ENCODE measurements around the gene MYNN. TPM values are rescaled to one million over a fixed set of nuclear protein-coding genes. Genes with fewer than 3 reads are reported as not detected.

Gene MYNN
- total and polyA plus RNA-seq, 2 of the 13 experiments (the other 11 are each of a cell fraction or from before 2014, with no cell fraction given), result 10.4 to 17.6 TPM

DNA sequence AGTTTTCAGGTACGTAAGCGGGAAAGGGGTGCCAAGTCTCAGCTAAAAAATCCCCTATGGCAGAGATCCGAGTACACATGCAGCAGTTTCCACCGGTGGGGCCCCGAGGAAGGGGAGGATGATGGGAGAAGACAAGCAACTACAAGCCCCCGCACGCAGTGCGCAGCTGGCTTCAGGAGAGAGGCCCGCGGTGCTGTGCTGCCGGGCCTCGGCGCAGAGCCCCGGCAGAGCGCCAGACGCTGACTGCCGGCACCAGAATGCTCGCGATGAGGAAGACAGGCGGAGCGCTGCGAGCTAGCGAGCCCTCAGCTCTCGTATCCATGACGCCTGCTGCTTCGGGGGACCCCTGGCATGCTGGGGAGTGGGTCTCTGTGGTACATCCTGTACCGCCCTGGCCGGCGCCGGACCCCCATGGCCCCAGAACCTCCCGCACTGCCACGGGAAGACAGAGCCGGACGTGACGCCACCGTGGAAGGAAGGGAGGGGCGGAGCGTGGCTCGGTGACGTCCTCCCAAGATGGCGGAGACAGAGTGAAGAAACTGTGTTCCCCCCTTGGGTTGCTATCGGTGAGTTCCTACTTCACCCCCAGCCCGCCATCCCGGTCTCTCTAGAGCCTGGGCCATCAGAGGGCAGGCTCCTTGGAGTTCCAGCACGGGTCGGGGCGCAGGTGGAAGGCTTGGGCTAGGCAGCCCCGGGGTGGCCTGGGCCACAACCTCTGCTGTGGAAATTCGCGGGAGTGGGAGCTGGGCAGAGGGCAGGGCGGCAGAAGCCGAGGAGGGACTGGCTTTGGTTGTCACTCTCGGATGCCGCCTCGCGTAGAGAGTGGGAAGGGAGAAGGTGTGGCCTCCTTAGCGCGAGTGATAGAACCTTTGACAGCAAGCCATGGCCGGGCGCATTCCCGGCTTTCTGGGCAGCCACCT, at the start of gene MYNN (continued):
- TF ChIP-seq, protein P1, sequence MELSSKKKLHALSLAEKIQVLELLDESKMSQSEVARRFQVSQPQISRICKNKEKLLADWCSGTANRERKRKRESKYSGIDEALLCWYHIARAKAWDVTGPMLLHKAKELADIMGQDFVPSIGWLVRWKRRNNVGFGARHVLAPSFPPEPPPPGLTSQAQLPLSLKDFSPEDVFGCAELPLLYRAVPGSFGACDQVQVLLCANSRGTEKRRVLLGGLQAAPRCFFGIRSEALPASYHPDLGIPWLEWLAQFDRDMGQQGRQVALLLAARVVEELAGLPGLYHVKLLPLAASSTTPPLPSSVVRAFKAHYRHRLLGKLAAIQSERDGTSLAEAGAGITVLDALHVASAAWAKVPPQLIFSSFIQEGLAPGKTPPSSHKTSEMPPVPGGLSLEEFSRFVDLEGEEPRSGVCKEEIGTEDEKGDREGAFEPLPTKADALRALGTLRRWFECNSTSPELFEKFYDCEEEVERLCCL (CRISPR knock-in tag; IDR thresholded peaks at IDR 0.05; ENCODE audit: borderline replicate concordance), result no peak
- peak; percentile 45 for TF ChIP-seq HNRNPL (IDR thresholded peaks at IDR 0.05; ENCODE audit: low read depth, low read length)
- TF ChIP-seq MYC (CRISPR knock-in tag; IDR thresholded peaks at IDR 0.05; ENCODE audit: borderline replicate concordance), result peak; percentile 65; the same call in 1 of the 2 replicates
- peak; percentile 25 for TF ChIP-seq TBL1XR1 (IDR thresholded peaks at IDR 0.05; ENCODE audit: borderline replicate concordance, low read length, partially characterized antibody)
- TF ChIP-seq SIX4 (CRISPR knock-in tag; IDR thresholded peaks at IDR 0.05), result peak; percentile 31; the same call in 1 of the 2 replicates
- TF ChIP-seq ZNF331 (CRISPR knock-in tag; IDR thresholded peaks at IDR 0.05), result peak; percentile 63
- TF ChIP-seq TCF12 (IDR thresholded peaks at IDR 0.05), result no peak
- no peak; the same call in 1 of the 2 replicates for TF ChIP-seq TCF12 (CRISPR knock-in tag; IDR thresholded peaks at IDR 0.05)
- TF ChIP-seq, protein P2, sequence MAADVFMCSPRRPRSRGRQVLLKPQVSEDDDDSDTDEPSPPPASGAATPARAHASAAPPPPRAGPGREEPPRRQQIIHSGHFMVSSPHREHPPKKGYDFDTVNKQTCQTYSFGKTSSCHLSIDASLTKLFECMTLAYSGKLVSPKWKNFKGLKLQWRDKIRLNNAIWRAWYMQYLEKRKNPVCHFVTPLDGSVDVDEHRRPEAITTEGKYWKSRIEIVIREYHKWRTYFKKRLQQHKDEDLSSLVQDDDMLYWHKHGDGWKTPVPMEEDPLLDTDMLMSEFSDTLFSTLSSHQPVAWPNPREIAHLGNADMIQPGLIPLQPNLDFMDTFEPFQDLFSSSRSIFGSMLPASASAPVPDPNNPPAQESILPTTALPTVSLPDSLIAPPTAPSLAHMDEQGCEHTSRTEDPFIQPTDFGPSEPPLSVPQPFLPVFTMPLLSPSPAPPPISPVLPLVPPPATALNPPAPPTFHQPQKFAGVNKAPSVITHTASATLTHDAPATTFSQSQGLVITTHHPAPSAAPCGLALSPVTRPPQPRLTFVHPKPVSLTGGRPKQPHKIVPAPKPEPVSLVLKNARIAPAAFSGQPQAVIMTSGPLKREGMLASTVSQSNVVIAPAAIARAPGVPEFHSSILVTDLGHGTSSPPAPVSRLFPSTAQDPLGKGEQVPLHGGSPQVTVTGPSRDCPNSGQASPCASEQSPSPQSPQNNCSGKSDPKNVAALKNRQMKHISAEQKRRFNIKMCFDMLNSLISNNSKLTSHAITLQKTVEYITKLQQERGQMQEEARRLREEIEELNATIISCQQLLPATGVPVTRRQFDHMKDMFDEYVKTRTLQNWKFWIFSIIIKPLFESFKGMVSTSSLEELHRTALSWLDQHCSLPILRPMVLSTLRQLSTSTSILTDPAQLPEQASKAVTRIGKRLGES (CRISPR knock-in tag; IDR thresholded peaks at IDR 0.05; ENCODE audit: borderline replicate concordance), result peak; percentile 73; the same call in 1 of the 2 replicates
- TF ChIP-seq ZNF543 (CRISPR knock-in tag; IDR thresholded peaks at IDR 0.05), result peak; percentile 74; the same call in 1 of the 2 replicates
- no peak for TF ChIP-seq ZKSCAN1 (IDR thresholded peaks at IDR 0.05; ENCODE audit: low read length)
- TF ChIP-seq, protein P3, sequence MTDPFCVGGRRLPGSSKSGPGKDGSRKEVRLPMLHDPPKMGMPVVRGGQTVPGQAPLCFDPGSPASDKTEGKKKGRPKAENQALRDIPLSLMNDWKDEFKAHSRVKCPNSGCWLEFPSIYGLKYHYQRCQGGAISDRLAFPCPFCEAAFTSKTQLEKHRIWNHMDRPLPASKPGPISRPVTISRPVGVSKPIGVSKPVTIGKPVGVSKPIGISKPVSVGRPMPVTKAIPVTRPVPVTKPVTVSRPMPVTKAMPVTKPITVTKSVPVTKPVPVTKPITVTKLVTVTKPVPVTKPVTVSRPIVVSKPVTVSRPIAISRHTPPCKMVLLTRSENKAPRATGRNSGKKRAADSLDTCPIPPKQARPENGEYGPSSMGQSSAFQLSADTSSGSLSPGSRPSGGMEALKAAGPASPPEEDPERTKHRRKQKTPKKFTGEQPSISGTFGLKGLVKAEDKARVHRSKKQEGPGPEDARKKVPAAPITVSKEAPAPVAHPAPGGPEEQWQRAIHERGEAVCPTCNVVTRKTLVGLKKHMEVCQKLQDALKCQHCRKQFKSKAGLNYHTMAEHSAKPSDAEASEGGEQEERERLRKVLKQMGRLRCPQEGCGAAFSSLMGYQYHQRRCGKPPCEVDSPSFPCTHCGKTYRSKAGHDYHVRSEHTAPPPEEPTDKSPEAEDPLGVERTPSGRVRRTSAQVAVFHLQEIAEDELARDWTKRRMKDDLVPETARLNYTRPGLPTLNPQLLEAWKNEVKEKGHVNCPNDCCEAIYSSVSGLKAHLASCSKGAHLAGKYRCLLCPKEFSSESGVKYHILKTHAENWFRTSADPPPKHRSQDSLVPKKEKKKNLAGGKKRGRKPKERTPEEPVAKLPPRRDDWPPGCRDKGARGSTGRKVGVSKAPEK (CRISPR knock-in tag; IDR thresholded peaks at IDR 0.05; ENCODE audit: borderline replicate concordance), result peak; percentile 74; the same call in 1 of the 2 replicates
- TF ChIP-seq ZBTB21 (CRISPR knock-in tag; IDR thresholded peaks at IDR 0.05), result peak; percentile 94
- 0 out of 2 replicates have a peak, but pooled peaks have one; percentile 65 for TF ChIP-seq GLI4 (CRISPR knock-in tag; IDR thresholded peaks at IDR 0.05; ENCODE audit: borderline replicate concordance)
- TF ChIP-seq, protein P4, sequence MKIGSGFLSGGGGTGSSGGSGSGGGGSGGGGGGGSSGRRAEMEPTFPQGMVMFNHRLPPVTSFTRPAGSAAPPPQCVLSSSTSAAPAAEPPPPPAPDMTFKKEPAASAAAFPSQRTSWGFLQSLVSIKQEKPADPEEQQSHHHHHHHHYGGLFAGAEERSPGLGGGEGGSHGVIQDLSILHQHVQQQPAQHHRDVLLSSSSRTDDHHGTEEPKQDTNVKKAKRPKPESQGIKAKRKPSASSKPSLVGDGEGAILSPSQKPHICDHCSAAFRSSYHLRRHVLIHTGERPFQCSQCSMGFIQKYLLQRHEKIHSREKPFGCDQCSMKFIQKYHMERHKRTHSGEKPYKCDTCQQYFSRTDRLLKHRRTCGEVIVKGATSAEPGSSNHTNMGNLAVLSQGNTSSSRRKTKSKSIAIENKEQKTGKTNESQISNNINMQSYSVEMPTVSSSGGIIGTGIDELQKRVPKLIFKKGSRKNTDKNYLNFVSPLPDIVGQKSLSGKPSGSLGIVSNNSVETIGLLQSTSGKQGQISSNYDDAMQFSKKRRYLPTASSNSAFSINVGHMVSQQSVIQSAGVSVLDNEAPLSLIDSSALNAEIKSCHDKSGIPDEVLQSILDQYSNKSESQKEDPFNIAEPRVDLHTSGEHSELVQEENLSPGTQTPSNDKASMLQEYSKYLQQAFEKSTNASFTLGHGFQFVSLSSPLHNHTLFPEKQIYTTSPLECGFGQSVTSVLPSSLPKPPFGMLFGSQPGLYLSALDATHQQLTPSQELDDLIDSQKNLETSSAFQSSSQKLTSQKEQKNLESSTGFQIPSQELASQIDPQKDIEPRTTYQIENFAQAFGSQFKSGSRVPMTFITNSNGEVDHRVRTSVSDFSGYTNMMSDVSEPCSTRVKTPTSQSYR (CRISPR knock-in tag; IDR thresholded peaks at IDR 0.05; ENCODE audit: borderline replicate concordance), result no peak; the same call in 1 of the 2 replicates
- TF ChIP-seq ZNF747 (CRISPR knock-in tag; IDR thresholded peaks at IDR 0.05; ENCODE audit: borderline replicate concordance), result peak; percentile 84; the same call in 1 of the 2 replicates
- no peak for TF ChIP-seq GPN1 (CRISPR knock-in tag; IDR thresholded peaks at IDR 0.05; ENCODE audit: borderline replicate concordance)
- TF ChIP-seq ERF (CRISPR knock-in tag; IDR thresholded peaks at IDR 0.05), result peak; percentile 73; the same call in 1 of the 2 replicates
